Superior temporal gyrus (tissue), 1 donor: ENCODE measurements around the gene NUCB2.
"Not testable (repeated sequence)": the region's sequence is repeated elsewhere in the genome, so short reads cannot be mapped to it uniquely, and the experiment has no call there.

Source experiments
- DNase-seq: peaks from one replicate; pipeline ENCODE4 v3.0.0-alpha.2; 2016; ENCODE audit errors: extremely low spot score

NUCB2 gene

GRCh38 chr11:17268500-17268899, 8.0 kb upstream of the NUCB2 start:
- not testable (repeated sequence) for DNase-seq

- no peak for DNase-seq
Observed at GRCh38 chr11:17268902-17269301, 7.6 kb upstream of the NUCB2 start.

- no peak for DNase-seq
Observed at GRCh38 chr11:17272801-17273200, 3.7 kb upstream of the NUCB2 start.

- no peak for DNase-seq
Observed at GRCh38 chr11:17273211-17273610, 3.3 kb upstream of the NUCB2 start.

GRCh38 chr11:17273668-17274282, 2.8 kb upstream of the NUCB2 start:
- no peak for DNase-seq

GRCh38 chr11:17275400-17276235, 921 bp upstream of the NUCB2 start:
- DNase-seq, result no peak

- DNase-seq, result peak; percentile 75
Observed at GRCh38 chr11:17277024-17277584, 565 bp downstream of the NUCB2 start.

- DNase-seq, result no peak
Observed at GRCh38 chr11:17280494-17281127, 4.1 kb downstream of the NUCB2 start.

- DNase-seq, result no peak
Observed at GRCh38 chr11:17286332-17286731, 9.8 kb downstream of the NUCB2 start.

GRCh38 chr11:17287058-17287457, 10.5 kb downstream of the NUCB2 start:
- no peak for DNase-seq

GRCh38 chr11:17291710-17292109, 15.2 kb downstream of the NUCB2 start:
- DNase-seq, result no peak

- no peak for DNase-seq
Observed at GRCh38 chr11:17293311-17293710, 16.8 kb downstream of the NUCB2 start.

GRCh38 chr11:17294033-17294432, 17.5 kb downstream of the NUCB2 start:
- no peak for DNase-seq

GRCh38 chr11:17296852-17297559, 20.5 kb downstream of the NUCB2 start:
- DNase-seq, result no peak

GRCh38 chr11:17298302-17298701, 21.8 kb downstream of the NUCB2 start:
- no peak for DNase-seq

GRCh38 chr11:17300372-17300771, 23.8 kb downstream of the NUCB2 start:
- DNase-seq, result no peak

- DNase-seq, result no peak
Observed at GRCh38 chr11:17313349-17314231, 37.1 kb downstream of the NUCB2 start.

- DNase-seq, result no peak
Observed at GRCh38 chr11:17314232-17314547, 37.7 kb downstream of the NUCB2 start.

- no peak for DNase-seq
Observed at GRCh38 chr11:17314904-17315426, 38.4 kb downstream of the NUCB2 start.

- no peak for DNase-seq
Observed at GRCh38 chr11:17328871-17329494, 52.4 kb downstream of the NUCB2 start.
